ENCODE measurements around the gene RNF214. TPM values are rescaled to one million over a fixed set of nuclear protein-coding genes. Genes with fewer than 3 reads are reported as not detected.

RNF214 gene
- total and polyA plus RNA-seq, 2 donors (not counting 1 experiment from before 2014, with no cell fraction given) = 12.1 to 13.4 TPM

DNA sequence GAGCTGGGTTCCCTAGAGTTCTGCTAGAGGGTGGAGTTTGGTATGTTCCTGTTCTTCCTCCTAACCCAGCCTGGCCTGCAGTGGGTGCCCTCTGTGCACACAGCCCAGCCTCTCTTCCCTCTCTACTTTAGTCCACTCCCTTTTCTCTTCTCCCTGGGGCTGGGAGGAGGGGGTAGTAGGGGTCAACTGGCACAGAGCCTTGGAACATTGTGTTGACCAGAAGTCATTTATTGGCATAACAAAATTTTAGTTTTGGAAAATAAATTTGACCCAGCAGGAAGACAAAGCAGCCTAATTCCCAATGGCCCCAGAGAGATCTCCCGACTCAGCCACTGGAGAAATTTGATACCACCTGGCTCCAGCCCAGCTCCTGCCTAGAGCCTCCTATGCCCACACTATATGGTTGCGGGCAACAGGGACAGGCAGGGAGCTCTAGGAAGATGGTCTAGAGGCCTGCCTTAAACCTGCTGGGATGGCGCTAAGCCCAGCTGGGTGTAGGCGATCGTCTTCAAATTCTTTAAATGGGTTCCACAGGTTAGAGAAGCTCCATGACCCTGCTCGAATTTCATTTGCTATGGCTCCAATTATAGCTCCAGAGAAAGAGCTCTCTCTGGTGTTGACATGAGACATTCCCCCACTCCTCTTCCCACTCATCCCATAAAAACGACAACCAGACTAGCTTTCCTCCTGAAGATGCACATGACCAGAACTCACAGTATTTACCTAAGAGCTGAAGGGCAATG is 10.5 kb upstream of the RNF214 start:
- no peaks in the 10 kb centered on the region for H3K27me3 ChIP-seq (ENCODE audit: control insufficient read depth, insufficient read depth, low read length)
- no peak overlapping the region for H2AFZ ChIP-seq (ENCODE audit: low read length)
- H3K79me2 ChIP-seq (ENCODE audit: control insufficient read depth, insufficient read depth, low read length) = no peaks in the 10 kb centered on the region
- peak overlapping the region; percentile 4 for H3K27ac ChIP-seq (ENCODE audit: insufficient read depth, low read length)
- no peaks in the 10 kb centered on the region for H4K20me1 ChIP-seq (ENCODE audit: control insufficient read depth, extremely low read depth, insufficient read depth, low read length)
- no peak for TF ChIP-seq EZH2 (IDR thresholded peaks at IDR 0.05; ENCODE audit: low read length, missing control alignments)
- TF ChIP-seq, protein P1, sequence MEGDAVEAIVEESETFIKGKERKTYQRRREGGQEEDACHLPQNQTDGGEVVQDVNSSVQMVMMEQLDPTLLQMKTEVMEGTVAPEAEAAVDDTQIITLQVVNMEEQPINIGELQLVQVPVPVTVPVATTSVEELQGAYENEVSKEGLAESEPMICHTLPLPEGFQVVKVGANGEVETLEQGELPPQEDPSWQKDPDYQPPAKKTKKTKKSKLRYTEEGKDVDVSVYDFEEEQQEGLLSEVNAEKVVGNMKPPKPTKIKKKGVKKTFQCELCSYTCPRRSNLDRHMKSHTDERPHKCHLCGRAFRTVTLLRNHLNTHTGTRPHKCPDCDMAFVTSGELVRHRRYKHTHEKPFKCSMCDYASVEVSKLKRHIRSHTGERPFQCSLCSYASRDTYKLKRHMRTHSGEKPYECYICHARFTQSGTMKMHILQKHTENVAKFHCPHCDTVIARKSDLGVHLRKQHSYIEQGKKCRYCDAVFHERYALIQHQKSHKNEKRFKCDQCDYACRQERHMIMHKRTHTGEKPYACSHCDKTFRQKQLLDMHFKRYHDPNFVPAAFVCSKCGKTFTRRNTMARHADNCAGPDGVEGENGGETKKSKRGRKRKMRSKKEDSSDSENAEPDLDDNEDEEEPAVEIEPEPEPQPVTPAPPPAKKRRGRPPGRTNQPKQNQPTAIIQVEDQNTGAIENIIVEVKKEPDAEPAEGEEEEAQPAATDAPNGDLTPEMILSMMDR (conservative IDR thresholded peaks at IDR 0.05 in 1 of 2, IDR thresholded peaks at IDR 0.05 in 1 of 2; ENCODE audit: low read depth in 1 of 2, low read length in 2 of 2) = peak; percentile 9 to 16
- H3K4me2 ChIP-seq (ENCODE audit: extremely low read depth, insufficient read depth, low read length) = peak overlapping the region; percentile 16
- no peak overlapping the region for H3K9ac ChIP-seq (ENCODE audit: insufficient read depth, low read length)
- H3K4me3 ChIP-seq (replicated peaks in 1 of 4; ENCODE audit: control extremely low read depth in 1 of 4, insufficient read depth in 1 of 4, low read depth in 3 of 4, low read length in 4 of 4) = no peak overlapping the region
- peaks cover 5% of the 10 kb centered on the region for H3K36me3 ChIP-seq (ENCODE audit: control insufficient read depth, insufficient read depth, low read length)
- H3K9me3 ChIP-seq (ENCODE audit: control insufficient read depth, insufficient read depth, low read depth, low read length) = no peaks in the 10 kb centered on the region
- peaks cover 32% of the 10 kb centered on the region for H3K4me1 ChIP-seq (ENCODE audit: control insufficient read depth, extremely low read depth, insufficient read depth, low read length)
- DNase-seq (ENCODE audit: low read depth in 2 of 2) = peak in 1 of 2 donors; percentile 85

DNA sequence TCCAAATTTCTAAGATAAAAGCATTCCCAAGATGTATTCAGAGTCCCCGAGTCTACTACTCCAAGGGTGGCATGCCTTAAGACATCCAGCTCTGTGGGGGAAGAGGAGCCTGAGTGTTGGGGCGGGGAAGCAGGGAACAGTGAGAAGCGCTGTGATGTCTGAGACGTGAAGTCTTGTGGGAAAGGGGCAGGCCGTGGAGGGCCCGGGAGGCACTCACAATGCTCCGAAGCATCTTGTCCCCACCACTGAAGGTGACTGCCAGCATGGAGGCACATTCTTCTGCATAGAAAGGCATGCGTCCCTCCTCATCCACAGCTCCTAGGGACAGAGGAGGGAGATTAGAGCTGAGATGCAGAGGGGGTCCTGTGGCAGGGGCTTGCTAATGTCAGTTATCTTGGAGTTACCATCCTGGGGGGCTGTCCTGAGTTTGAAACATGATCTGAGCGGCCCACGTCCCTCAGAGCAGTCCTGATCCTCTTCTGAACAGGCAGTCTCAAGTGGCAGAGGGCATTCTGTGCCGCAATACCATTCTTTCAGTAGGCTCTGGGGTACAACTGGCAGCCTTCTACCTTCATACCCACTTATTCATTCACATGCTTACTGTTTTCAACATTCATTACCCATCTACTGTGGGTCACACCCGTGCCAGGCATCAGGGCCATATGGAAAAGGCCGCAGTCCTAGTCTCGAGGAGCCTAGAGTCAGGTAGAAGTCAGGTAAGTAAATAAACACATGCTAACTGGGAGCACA is 9.3 kb upstream of the RNF214 start:
- TF ChIP-seq EZH2 (IDR thresholded peaks at IDR 0.05; ENCODE audit: low read length, missing control alignments) = no peak
- TF ChIP-seq, protein P1 (conservative IDR thresholded peaks at IDR 0.05 in 1 of 2, IDR thresholded peaks at IDR 0.05 in 1 of 2; ENCODE audit: low read depth in 1 of 2, low read length in 2 of 2) = no peak
- H3K4me3 ChIP-seq (replicated peaks in 1 of 4; ENCODE audit: control extremely low read depth in 1 of 4, insufficient read depth in 1 of 4, low read depth in 3 of 4, low read length in 4 of 4) = no peak overlapping the region
- DNase-seq (ENCODE audit: low read depth in 2 of 2) = no peak
- H3K27ac ChIP-seq (ENCODE audit: insufficient read depth, low read length) = no peak overlapping the region
- no peaks in the 10 kb centered on the region for H3K9me3 ChIP-seq (ENCODE audit: control insufficient read depth, insufficient read depth, low read depth, low read length)
- H3K27me3 ChIP-seq (ENCODE audit: control insufficient read depth, insufficient read depth, low read length) = no peaks in the 10 kb centered on the region
- H2AFZ ChIP-seq (ENCODE audit: low read length) = no peak overlapping the region
- H4K20me1 ChIP-seq (ENCODE audit: control insufficient read depth, extremely low read depth, insufficient read depth, low read length) = no peaks in the 10 kb centered on the region
- no peaks in the 10 kb centered on the region for H3K79me2 ChIP-seq (ENCODE audit: control insufficient read depth, insufficient read depth, low read length)
- H3K36me3 ChIP-seq (ENCODE audit: control insufficient read depth, insufficient read depth, low read length) = peaks cover 9% of the 10 kb centered on the region
- H3K4me1 ChIP-seq (ENCODE audit: control insufficient read depth, extremely low read depth, insufficient read depth, low read length) = peaks cover 23% of the 10 kb centered on the region
- H3K9ac ChIP-seq (ENCODE audit: insufficient read depth, low read length) = no peak overlapping the region
- H3K4me2 ChIP-seq (ENCODE audit: extremely low read depth, insufficient read depth, low read length) = no peak overlapping the region
